ENCODE results near the gene LHFPL3. TPM values are rescaled to one million over a fixed set of nuclear protein-coding genes. Genes with fewer than 3 reads are reported as not detected.

LHFPL3 gene
- total RNA-seq, 1 experiment from 2014 or later: not detected

- POLR2A ChIA-PET (ENCODE audit: unreplicated experiment): no interaction called here
- Histone ChIP-seq H3K79me2 (ENCODE audit: low read depth) (no peaks in the 10 kb centered on the region), H4K20me1 (ENCODE audit: insufficient read depth) (no peaks in the 10 kb centered on the region), H3K4me2 (no peak overlapping the region), H3F3A (ENCODE audit: insufficient read depth, low read depth) (no peaks in the 10 kb centered on the region), H3K9me3 (ENCODE audit: insufficient read depth, low read depth) (no peaks in the 10 kb centered on the region), H3K27me3 (ENCODE audit: insufficient read depth, low read depth) (no peaks in the 10 kb centered on the region), H2AFZ (no peak overlapping the region), H3K9me2 (ENCODE audit: insufficient read depth) (no peaks in the 10 kb centered on the region), H3K4me3 (no peak overlapping the region), H3K4me1 (replicated peaks; ENCODE audit: insufficient read depth) (no peaks in the 10 kb centered on the region), H3K27ac (no peak overlapping the region), H3K36me3 (ENCODE audit: low read depth) (no peaks in the 10 kb centered on the region)
- DNase-seq: no peak
- no peak for TF ChIP-seq EZH2 (IDR thresholded peaks at IDR 0.05; ENCODE audit: low read depth)
- no peak for TF ChIP-seq CTCF (conservative IDR thresholded peaks at IDR 0.05)
- CTCF ChIA-PET: no interaction called here
- intact Hi-C loops (cut with micrococcal nuclease; ENCODE audit: unreplicated experiment): no loop called here
- BruUV-seq (replicated peaks): no TSS peak
Measured at GRCh38 chr7:104528142-104528541, 199.7 kb downstream of the LHFPL3 start.

GRCh38 chr7:104529567-104529966, 201.2 kb downstream of the LHFPL3 start:
- no peaks in the 10 kb centered on the region for H3K9me2 ChIP-seq (ENCODE audit: insufficient read depth)
- H4K20me1 ChIP-seq (ENCODE audit: insufficient read depth): no peaks in the 10 kb centered on the region
- H3K4me3 ChIP-seq: no peak overlapping the region
- ChIA-PET POLR2A (ENCODE audit: unreplicated experiment) (no interaction called here), CTCF (no interaction called here)
- H3K4me1 ChIP-seq (replicated peaks; ENCODE audit: insufficient read depth): no peaks in the 10 kb centered on the region
- BruUV-seq (replicated peaks): no TSS peak
- H3K4me2 ChIP-seq: no peak overlapping the region
- no peak for DNase-seq
- H3K36me3 ChIP-seq (ENCODE audit: low read depth): no peaks in the 10 kb centered on the region
- intact Hi-C loops (cut with micrococcal nuclease; ENCODE audit: unreplicated experiment): no loop called here
- H3F3A ChIP-seq (ENCODE audit: insufficient read depth, low read depth): no peaks in the 10 kb centered on the region
- no peak for TF ChIP-seq EZH2 (IDR thresholded peaks at IDR 0.05; ENCODE audit: low read depth)
- no peak for TF ChIP-seq CTCF (conservative IDR thresholded peaks at IDR 0.05)
- no peaks in the 10 kb centered on the region for H3K79me2 ChIP-seq (ENCODE audit: low read depth)
- no peak overlapping the region for H2AFZ ChIP-seq
- H3K27me3 ChIP-seq (ENCODE audit: insufficient read depth, low read depth): no peaks in the 10 kb centered on the region
- H3K27ac ChIP-seq: no peak overlapping the region
- H3K9me3 ChIP-seq (ENCODE audit: insufficient read depth, low read depth): no peaks in the 10 kb centered on the region

- H3K4me3 ChIP-seq: no peak overlapping the region
- no peak for DNase-seq
- no TSS peak for BruUV-seq (replicated peaks)
- no peaks in the 10 kb centered on the region for H3K9me2 ChIP-seq (ENCODE audit: insufficient read depth)
- no peak overlapping the region for H3K27ac ChIP-seq
- no peak overlapping the region for H3K4me2 ChIP-seq
- no peak overlapping the region for H2AFZ ChIP-seq
- H3K9me3 ChIP-seq (ENCODE audit: insufficient read depth, low read depth): no peaks in the 10 kb centered on the region
- H3F3A ChIP-seq (ENCODE audit: insufficient read depth, low read depth): no peaks in the 10 kb centered on the region
- no peaks in the 10 kb centered on the region for H3K27me3 ChIP-seq (ENCODE audit: insufficient read depth, low read depth)
- no peaks in the 10 kb centered on the region for H3K79me2 ChIP-seq (ENCODE audit: low read depth)
- ChIA-PET POLR2A (ENCODE audit: unreplicated experiment) (no interaction called here), CTCF (interaction anchor here (0.5 kb wide), 1 partner anchor 71 kb away, joined by 3 read pairs; no protein-coding TSS in a partner anchor)
- TF ChIP-seq CTCF (conservative IDR thresholded peaks at IDR 0.05) (no peak), EZH2 (IDR thresholded peaks at IDR 0.05; ENCODE audit: low read depth) (no peak)
- intact Hi-C loops (cut with micrococcal nuclease; ENCODE audit: unreplicated experiment): no loop called here
- H3K4me1 ChIP-seq (replicated peaks; ENCODE audit: insufficient read depth): no peaks in the 10 kb centered on the region
- no peaks in the 10 kb centered on the region for H3K36me3 ChIP-seq (ENCODE audit: low read depth)
- no peaks in the 10 kb centered on the region for H4K20me1 ChIP-seq (ENCODE audit: insufficient read depth)
Measured at GRCh38 chr7:104530251-104530650, 201.8 kb downstream of the LHFPL3 start.
